Measurements from ENCODE around the gene IZUMO1. TPM values are rescaled to one million over a fixed set of nuclear protein-coding genes. Genes with fewer than 3 reads are reported as not detected.

Gene IZUMO1
- total RNA-seq, 1 donor from 2014 or later, result not detected

Other genes starting within 250 kb of the IZUMO1 start
- 2.0 and 3.1 TPM in 2 replicates for gene LMTK3, start 235.1 kb downstream of the IZUMO1 start, total RNA-seq
- gene SULT2B1, start 194.7 kb downstream of the IZUMO1 start, total RNA-seq, result not detected in 2 replicates
- not detected in 2 replicates for gene SPACA4, start 140.2 kb downstream of the IZUMO1 start, total RNA-seq
- gene FAM83E, start 131.8 kb downstream of the IZUMO1 start, total RNA-seq, result 7.3 TPM in 2 replicates
- gene RPL18, start 127.7 kb downstream of the IZUMO1 start, total RNA-seq, result 1,774 and 1,780 TPM in 2 replicates
- 40.8 and 44.1 TPM in 2 replicates for gene SPHK2, start 127.4 kb downstream of the IZUMO1 start, total RNA-seq
- gene DBP, start 109.5 kb downstream of the IZUMO1 start, total RNA-seq, result 8.5 and 9.1 TPM in 2 replicates
- gene CA11, start 100.7 kb downstream of the IZUMO1 start, total RNA-seq, result 13.0 and 13.9 TPM in 2 replicates
- gene NTN5, start 73.9 kb downstream of the IZUMO1 start, total RNA-seq, result 0.44 and 0.54 TPM in 2 replicates
- not detected in 2 replicates for gene FUT2, start 50.9 kb downstream of the IZUMO1 start, total RNA-seq
- gene MAMSTR, start 27.2 kb downstream of the IZUMO1 start, total RNA-seq, result 1.4 and 1.7 TPM in 2 replicates
- gene RASIP1, start 6.3 kb downstream of the IZUMO1 start, total RNA-seq, result 0.44 and 0.88 TPM in 2 replicates
- gene FUT1, start 5.7 kb upstream of the IZUMO1 start, total RNA-seq, result 0.54 and 0.57 TPM in 2 replicates
- not detected in 2 replicates for gene FGF21, start 8.6 kb upstream of the IZUMO1 start, total RNA-seq
- gene BCAT2, start 64.1 kb upstream of the IZUMO1 start, total RNA-seq, result 93.3 and 93.6 TPM in 2 replicates
- 0.57 and 0.64 TPM in 2 replicates for gene HSD17B14, start 89.6 kb upstream of the IZUMO1 start, total RNA-seq
- 1.4 and 1.9 TPM in 2 replicates for gene PLEKHA4, start 121.7 kb upstream of the IZUMO1 start, total RNA-seq
- 53.1 and 53.7 TPM in 2 replicates for gene PPP1R15A, start 125.5 kb upstream of the IZUMO1 start, total RNA-seq
- not detected in 2 replicates for gene TULP2, start 151.8 kb upstream of the IZUMO1 start, total RNA-seq
- gene NUCB1, start 153.4 kb upstream of the IZUMO1 start, total RNA-seq, result 117 and 122 TPM in 2 replicates
- not detected in 2 replicates for gene DHDH, start 186.8 kb upstream of the IZUMO1 start, total RNA-seq
- 292 and 295 TPM in 2 replicates for gene BAX, start 208.0 kb upstream of the IZUMO1 start, total RNA-seq
- 651 and 662 TPM in 2 replicates for gene FTL, start 218.4 kb upstream of the IZUMO1 start, total RNA-seq
- 71.2 and 77.1 TPM in 2 replicates for gene GYS1, start 246.4 kb upstream of the IZUMO1 start, total RNA-seq
- gene RUVBL2, start 247.0 kb upstream of the IZUMO1 start, total RNA-seq, result 172 and 175 TPM in 2 replicates

All from activated T-helper 1 cell treated with anti-CD3 and anti-CD28 coated beads, Interleukin-12 subunit alpha, Interleukin-12 subunit beta, Interleukin-2, Interleukin-4 antibody, amounts not matched to agents 30 ng/mL and 10 ng/mL and 1 ng/mL, durations not matched to agents 14 hours and 24 hours and 36 hours (primary cell).